Ovary (tissue), 3 donors: Measurements from ENCODE around the gene SCARF2.

Experiments used
- CTCF ChIP-seq, 3 donors: fragments of 450-650 bp in 2 of 3; fragments of 200-600 bp in 1 of 3; IDR thresholded peaks; one replicate each; pipeline versions ENCODE4 v1.5.1 to v1.8.0; 2016 to 2022; ENCODE audit warnings: antibody characterized with exemption in 3 of 3, mild to moderate bottlenecking in 1 of 3
- EP300 ChIP-seq: sonication (generic); formaldehyde crosslinking; IDR thresholded peaks from one replicate; pipeline ENCODE4 v1.6.1; 2017; ENCODE audit warnings: antibody characterized with exemption
- POLR2A ChIP-seq: fragments of 450-650 bp; IDR thresholded peaks from one replicate; pipeline ENCODE4 v1.6.1; 2017; ENCODE audit warnings: antibody characterized with exemption, mild to moderate bottlenecking, moderate library complexity
- donor health status: DM: no; HTN: no; CAD: no.

- TF ChIP-seq CTCF (IDR thresholded peaks at IDR 0.05) (no peak), POLR2A (no peak), EP300 (no peak)
Measured at GRCh38 chr22:20479612-20480196, 42.1 kb upstream of the SCARF2 start.
